Mesodermal cell (in vitro differentiated cells): ENCODE results near the gene FAM169A.

Experiments used
- H3K27ac ChIP-seq: 2 replicates; pipeline ENCODE4 v1.7.0; 2013; ENCODE audit warnings: mild to moderate bottlenecking, low read depth, low read length, moderate library complexity; ENCODE audit not compliant: severe bottlenecking
- H3K36me3 ChIP-seq: 2 replicates; pipeline ENCODE4 v1.7.1; 2013; ENCODE audit warnings: mild to moderate bottlenecking, low read length, moderate library complexity; ENCODE audit not compliant: control insufficient read depth, insufficient read depth
- H3K4me1 ChIP-seq: one replicate; pipeline ENCODE4 v1.7.1; 2013; ENCODE audit warnings: mild to moderate bottlenecking, low read length; ENCODE audit not compliant: insufficient read depth, control insufficient read depth, poor library complexity, severe bottlenecking
- H3K4me3 ChIP-seq: 2 replicates; pipeline ENCODE4 v1.7.0; 2013; ENCODE audit warnings: low read length, control low read depth, mild to moderate bottlenecking; ENCODE audit not compliant: insufficient read depth, poor library complexity, severe bottlenecking; ENCODE audit errors: extremely low read depth
- H3K9me3 ChIP-seq: 2 replicates; pipeline ENCODE4 v1.7.1; 2013; ENCODE audit warnings: mild to moderate bottlenecking, low read length, moderate library complexity; ENCODE audit not compliant: control insufficient read depth
- WGBS, 2 experiments: methylation state at CpG; one replicate each; pipeline ENCODE4 v1.1.5; 2013; ENCODE audit warnings: missing lambda C conversion rate in 2 of 2; ENCODE audit not compliant: insufficient coverage in 2 of 2; 5-methylcytosine and 5-hydroxymethylcytosine counted together

The FAM169A gene

GRCh38 chr5:74848553-74849025 lies 17.6 kb downstream of the FAM169A start:
- no peak overlapping the region for H3K27ac ChIP-seq
- no peak overlapping the region for H3K4me3 ChIP-seq
- H3K9me3 ChIP-seq = no peaks in the 10 kb centered on the region
- no peaks in the 10 kb centered on the region for H3K36me3 ChIP-seq
- WGBS, 2 experiments = 93 to 96% methylated on average over 3 of the region's 3 CpGs
- no peaks in the 10 kb centered on the region for H3K4me1 ChIP-seq

GRCh38 chr5:74839229-74839628 lies 27.0 kb downstream of the FAM169A start:
- H3K4me3 ChIP-seq = no peak overlapping the region
- 92 to 100% methylated on average over 1 to 3 of the region's 6 CpGs for whole genome bisulfite sequencing, 2 experiments
- no peaks in the 10 kb centered on the region for H3K9me3 ChIP-seq
- H3K27ac ChIP-seq = no peak overlapping the region
- H3K4me1 ChIP-seq = no peaks in the 10 kb centered on the region
- H3K36me3 ChIP-seq = peaks cover 4% of the 10 kb centered on the region

GRCh38 chr5:74838262-74838661 lies 27.9 kb downstream of the FAM169A start:
- Histone ChIP-seq H3K9me3 (no peaks in the 10 kb centered on the region), H3K27ac (no peak overlapping the region), H3K4me1 (no peaks in the 10 kb centered on the region), H3K4me3 (no peak overlapping the region), H3K36me3 (peaks cover 4% of the 10 kb centered on the region)
- 88 to 95% methylated on average over 2 of the region's 2 CpGs for WGBS, 2 experiments

- no peaks in the 10 kb centered on the region for H3K9me3 ChIP-seq
- H3K27ac ChIP-seq = no peak overlapping the region
- H3K4me3 ChIP-seq = no peak overlapping the region
- H3K36me3 ChIP-seq = peaks cover 4% of the 10 kb centered on the region
- no CpG with 5 or more reads among the region's 1 CpG for WGBS, 2 experiments
- no peaks in the 10 kb centered on the region for H3K4me1 ChIP-seq
Measured at GRCh38 chr5:74837115-74837514, 29.1 kb downstream of the FAM169A start.

- Histone ChIP-seq H3K36me3 (no peaks in the 10 kb centered on the region), H3K27ac (no peak overlapping the region)
Measured at GRCh38 chr5:74833537-74834266, 32.5 kb downstream of the FAM169A start.

GRCh38 chr5:74829413-74829812 lies 36.8 kb downstream of the FAM169A start:
- no peaks in the 10 kb centered on the region for H3K36me3 ChIP-seq
- H3K27ac ChIP-seq = no peak overlapping the region
- H3K4me3 ChIP-seq = no peak overlapping the region
- 80 to 86% methylated on average over 5 to 6 of the region's 7 CpGs for WGBS, 2 experiments
- no peaks in the 10 kb centered on the region for H3K9me3 ChIP-seq
- H3K4me1 ChIP-seq = no peaks in the 10 kb centered on the region

More at GRCh38 chr5:74833537-74834266, 32.5 kb downstream of the FAM169A start:
- no CpG with 5 or more reads among the region's 3 CpGs for WGBS, 2 experiments
- no peaks in the 10 kb centered on the region for H3K4me1 ChIP-seq
- H3K9me3 ChIP-seq = no peaks in the 10 kb centered on the region
- H3K4me3 ChIP-seq = no peak overlapping the region

- no peaks in the 10 kb centered on the region for H3K4me1 ChIP-seq
- no peaks in the 10 kb centered on the region for H3K9me3 ChIP-seq
- H3K27ac ChIP-seq = no peak overlapping the region
- no peaks in the 10 kb centered on the region for H3K36me3 ChIP-seq
- 78 to 100% methylated on average over 1 of the region's 1 CpG for WGBS, 2 experiments
- no peak overlapping the region for H3K4me3 ChIP-seq
Measured at GRCh38 chr5:74822288-74822687, 43.9 kb downstream of the FAM169A start.

- H3K4me3 ChIP-seq = no peak overlapping the region
- H3K27ac ChIP-seq = no peak overlapping the region
- H3K36me3 ChIP-seq = no peaks in the 10 kb centered on the region
- H3K4me1 ChIP-seq = no peaks in the 10 kb centered on the region
- no CpG with 5 or more reads among the region's 1 CpG for WGBS, 2 experiments
- H3K9me3 ChIP-seq = no peaks in the 10 kb centered on the region
Measured at GRCh38 chr5:74816875-74817274, 49.3 kb downstream of the FAM169A start.

- H3K36me3 ChIP-seq = peaks cover 3% of the 10 kb centered on the region
- H3K9me3 ChIP-seq = no peaks in the 10 kb centered on the region
- H3K4me1 ChIP-seq = no peaks in the 10 kb centered on the region
- no peak overlapping the region for H3K4me3 ChIP-seq
- no peak overlapping the region for H3K27ac ChIP-seq
- 90 to 94% methylated on average over 2 to 3 of the region's 4 CpGs for WGBS, 2 experiments
Measured at GRCh38 chr5:74810915-74811314, 55.3 kb downstream of the FAM169A start.

GRCh38 chr5:74801941-74802340 lies 64.2 kb downstream of the FAM169A start:
- Histone ChIP-seq H3K9me3 (no peaks in the 10 kb centered on the region), H3K27ac (no peak overlapping the region), H3K36me3 (peaks cover 8% of the 10 kb centered on the region), H3K4me1 (no peaks in the 10 kb centered on the region), H3K4me3 (no peak overlapping the region)
- 87 to 92% methylated on average over 1 of the region's 1 CpG for WGBS, 2 experiments

GRCh38 chr5:74801197-74801596 lies 65.0 kb downstream of the FAM169A start:
- H3K4me3 ChIP-seq = no peak overlapping the region
- peaks cover 8% of the 10 kb centered on the region for H3K36me3 ChIP-seq
- no peaks in the 10 kb centered on the region for H3K9me3 ChIP-seq
- WGBS, 2 experiments = no CpG with 5 or more reads among the region's 3 CpGs
- no peak overlapping the region for H3K27ac ChIP-seq
- H3K4me1 ChIP-seq = no peaks in the 10 kb centered on the region
